ENCODE data around the gene AK9.
A peak's percentile ranks its signal among the peaks of the same experiment; 100 is the strongest.
"Not testable (repeated sequence)": the region's sequence is repeated elsewhere in the genome, so short reads cannot be mapped to it uniquely, and the experiment has no call there.

Gene AK9

DNA sequence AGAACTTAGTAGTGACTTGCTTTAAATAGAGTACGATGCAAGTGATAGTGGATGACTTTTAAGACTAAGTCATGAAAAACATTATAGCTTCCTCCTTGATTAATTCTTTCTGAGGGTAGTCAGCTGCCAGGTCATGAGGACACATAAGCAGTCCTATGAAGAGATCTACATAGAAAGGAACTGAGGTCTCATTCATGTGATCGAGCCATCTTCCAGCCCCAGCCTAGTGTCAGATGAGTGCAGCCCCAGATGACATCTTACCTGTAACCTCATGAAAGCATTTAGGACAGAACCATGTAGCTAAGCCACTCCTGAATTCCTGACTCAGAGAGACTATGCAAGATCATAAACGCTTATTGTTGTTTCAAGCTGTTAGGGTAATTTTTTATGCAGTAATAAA is 67.7 kb downstream of the AK9 start:
- DNase-seq = no peak

DNA sequence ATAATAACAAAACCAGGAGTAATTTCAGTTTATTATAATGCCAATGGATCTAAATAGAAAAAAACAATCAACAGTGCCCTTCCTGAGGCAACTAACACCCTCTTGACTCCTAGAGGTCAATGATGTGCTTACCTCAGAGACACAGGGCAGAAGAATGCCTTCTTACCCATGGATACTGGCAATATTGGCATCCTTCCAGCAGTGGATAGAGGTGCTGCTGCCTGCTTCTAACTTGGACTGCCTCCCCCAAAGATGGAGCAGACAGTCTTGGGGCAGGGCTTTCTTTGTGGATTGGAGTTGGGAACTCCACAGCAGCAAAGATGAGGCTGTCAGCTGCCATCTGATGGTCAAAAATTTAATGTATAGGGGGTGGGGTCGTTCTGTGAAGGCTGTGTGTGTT is 78.7 kb downstream of the AK9 start:
- DNase-seq = no peak

DNA sequence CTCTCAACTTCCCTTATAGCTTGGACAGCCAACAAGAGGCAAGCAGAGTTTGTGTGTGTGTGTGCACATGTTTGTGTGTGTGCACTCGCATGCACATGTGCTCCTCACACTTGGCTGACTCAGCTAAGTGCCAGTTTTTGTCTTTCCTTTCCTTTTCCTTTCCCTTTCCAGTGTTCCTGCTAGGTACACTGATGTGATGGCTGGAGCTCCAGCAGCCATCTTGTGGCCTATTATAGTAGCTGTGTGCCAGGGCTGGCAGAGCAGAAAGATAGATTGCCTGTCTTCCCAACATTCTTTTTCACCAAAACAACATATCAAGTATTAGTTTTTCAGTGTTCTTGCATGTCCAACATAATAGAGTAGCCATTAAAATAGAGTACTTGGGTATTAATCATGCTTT is 79.5 kb downstream of the AK9 start:
- DNase-seq = no peak

DNA sequence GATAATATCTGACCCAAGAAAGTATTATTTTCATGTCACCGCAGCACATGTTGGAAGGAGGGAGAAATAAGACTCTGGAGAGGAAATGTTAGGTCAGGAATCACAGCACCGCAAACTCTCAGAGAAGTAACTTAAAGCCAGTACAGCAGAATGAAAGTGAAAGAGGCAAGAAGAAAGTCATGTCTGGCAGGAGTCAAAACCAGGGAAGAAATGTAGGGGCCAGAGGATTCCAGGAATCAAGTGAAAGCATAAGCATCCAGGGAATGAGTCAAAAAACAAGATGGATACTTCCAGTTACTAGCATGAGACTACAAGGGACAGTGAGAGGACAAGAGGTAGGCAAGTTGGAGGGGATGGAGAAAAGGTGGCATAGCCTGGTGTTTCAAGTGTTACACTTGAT is 80.4 kb downstream of the AK9 start:
- peak; percentile 24 for DNase-seq

DNA sequence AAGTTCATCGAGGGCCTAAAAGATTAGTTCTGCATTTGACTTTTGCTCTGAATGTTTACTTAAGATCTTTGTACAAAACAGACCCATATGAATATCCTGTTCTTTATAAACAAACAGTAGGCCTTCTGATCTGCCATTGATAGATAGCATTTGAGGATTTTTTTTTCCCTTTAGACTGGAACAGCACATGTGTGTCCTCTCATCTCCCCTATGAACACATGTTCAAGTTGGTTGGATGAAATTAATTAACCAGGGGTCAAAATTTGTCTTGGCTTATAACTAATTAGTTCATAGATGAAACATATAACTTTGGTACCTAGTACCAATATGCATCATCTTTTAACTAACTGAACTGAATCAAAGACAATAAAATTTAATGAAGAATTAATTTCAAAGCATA is 81.3 kb downstream of the AK9 start:
- DNase-seq = no peak

DNA sequence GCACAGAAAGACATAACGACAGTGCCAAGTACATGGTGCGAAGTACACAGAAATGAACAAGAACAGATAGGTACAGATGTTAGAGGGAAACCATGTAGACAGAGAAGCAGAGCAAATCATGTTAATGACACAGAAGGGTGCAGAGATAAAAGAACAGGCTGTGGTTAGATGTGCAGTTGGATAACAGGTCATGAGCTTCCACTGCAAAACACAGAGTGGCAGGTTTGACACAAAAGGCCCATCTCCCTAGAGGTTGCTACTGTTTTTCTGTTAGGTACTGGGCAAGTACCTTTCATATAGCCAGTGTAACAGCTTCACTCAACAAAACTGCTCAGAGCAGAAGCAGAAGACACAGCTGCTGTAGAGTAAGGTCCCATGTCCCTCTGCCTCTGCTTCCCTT is 84.6 kb downstream of the AK9 start:
- no peak for DNase-seq

DNA sequence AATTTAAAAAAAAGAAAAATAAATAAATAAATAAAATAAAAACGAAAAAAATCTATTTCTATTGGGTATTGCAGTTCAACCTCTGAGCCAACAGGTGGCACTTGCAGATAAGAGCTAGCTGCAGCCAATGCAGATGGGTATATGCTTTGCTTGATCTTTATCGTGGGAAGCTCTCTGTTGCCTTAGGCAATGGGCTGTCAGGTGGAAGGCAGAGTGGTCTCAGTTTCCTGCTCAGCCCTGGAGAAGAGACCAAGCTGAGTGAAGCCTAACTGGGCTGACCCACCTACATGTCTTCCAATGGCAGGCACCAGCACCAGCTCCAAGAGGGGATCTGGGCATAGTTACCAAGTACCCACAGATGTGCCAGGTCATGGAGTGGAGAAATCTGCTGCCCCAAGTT is 95.0 kb downstream of the AK9 start:
- DNase-seq = peak; percentile 62

DNA sequence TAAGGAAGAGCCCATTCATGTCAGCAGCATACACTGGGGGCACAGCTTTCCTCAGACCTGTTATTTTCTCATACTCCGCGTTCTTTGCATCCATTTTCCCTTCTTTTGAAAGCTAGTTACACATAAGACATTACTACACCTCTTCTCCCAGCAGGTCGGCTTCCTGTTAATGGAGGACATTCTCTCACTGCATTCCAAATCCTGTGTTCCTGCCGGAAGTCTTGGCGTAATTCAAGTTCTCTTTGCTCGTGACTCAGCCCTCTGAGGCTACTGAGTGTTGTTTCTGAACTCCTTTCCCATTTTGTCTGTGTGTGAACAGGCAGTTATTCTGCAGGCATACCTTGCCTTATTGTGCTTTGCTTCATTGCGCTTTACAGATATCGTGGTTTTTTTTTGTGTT is 110.5 kb downstream of the AK9 start:
- no peak for DNase-seq

DNA sequence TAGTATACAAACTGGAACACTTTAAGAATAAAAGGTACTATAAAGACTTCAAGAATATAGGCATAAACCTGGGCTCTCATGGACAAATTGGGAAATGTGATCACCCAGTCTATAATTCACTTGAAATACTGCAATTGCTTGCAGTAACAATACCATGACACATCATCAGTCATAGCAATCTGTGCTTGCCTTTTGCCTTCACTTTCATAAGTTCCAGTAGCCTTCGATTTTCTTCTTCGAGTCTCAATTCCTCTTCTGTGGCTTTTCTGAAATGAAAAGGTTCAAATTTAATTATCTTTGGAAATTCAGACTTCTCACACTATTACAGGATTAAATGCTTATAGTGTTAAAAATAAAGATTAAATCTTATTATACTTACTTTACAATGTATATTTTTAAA is 111.6 kb downstream of the AK9 start:
- no peak for DNase-seq

DNA sequence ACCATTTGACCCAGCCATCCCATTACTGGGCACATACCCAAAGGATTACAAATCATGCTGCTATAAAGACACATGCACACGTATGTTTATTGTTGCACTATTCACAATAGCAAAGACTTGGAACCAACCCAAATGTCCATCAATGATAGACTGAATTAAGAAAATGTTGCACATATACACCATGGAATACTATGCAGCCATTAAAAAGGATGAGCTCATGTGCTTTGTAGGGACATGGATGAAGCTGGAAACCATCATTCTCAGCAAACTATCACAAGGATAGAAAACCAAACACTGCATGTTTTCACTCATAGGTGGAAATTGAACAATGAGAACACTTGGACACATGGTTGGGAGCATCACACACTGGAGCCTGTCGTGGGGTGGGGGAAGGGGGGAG is 121.1 kb downstream of the AK9 start:
- not testable (repeated sequence) for DNase-seq

DNA sequence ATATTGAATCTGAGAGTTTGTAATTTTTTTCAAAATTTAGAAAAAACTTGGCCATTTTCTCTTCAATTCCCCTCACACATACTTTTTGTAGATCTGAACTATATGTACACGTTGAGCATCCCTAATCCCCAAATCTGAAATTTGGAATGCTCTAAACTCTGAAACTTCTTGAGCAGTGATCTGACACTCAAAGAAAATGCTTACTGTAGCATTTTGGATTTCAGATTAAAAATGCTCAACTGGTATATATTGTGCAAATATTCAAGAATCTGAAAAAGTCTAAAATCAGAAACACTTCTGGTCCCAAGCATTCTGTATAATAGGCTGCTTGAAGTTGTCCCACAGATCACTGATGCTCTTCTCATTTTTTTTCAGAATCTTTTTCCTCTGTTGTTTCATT is 129.2 kb downstream of the AK9 start:
- DNase-seq = no peak

DNA sequence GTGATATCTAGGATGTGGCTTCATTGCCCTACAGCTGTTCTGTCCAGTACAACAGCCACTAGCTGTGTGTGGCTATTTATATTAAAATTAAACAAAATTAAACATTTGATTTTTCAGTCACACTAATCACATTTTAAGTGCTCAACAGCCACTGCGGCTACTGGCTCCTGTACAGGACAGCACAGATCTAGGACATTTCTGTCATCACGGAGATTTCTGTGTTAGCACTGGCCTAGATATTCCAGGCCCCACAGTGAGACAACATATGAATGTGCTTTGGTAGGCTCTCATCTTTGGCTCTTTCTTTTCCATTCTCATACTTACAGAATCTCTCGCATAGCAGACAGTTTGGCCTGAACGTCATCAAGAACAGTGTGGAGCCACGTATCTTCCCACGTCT is 159.6 kb downstream of the AK9 start:
- DNase-seq = no peak

DNA sequence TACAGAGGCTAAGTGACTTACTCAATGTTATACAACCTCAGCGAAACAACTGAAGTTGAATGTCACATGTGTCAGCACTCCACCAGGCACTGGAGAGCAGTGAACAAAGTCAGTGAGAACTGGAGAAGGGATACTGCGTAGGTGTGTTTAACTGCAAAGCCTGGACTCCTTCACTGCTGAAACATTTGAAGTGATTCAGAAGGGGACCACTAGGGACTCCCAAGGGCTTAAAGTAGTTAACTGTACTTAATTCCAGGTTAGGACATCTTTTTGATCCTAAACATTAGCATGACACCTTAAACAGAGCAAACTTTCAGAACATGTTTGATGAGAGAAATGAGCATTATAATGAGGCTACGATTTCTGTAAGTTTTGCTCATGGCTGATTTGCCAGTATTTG is 163.0 kb downstream of the AK9 start:
- peak; percentile 53 for DNase-seq

DNA sequence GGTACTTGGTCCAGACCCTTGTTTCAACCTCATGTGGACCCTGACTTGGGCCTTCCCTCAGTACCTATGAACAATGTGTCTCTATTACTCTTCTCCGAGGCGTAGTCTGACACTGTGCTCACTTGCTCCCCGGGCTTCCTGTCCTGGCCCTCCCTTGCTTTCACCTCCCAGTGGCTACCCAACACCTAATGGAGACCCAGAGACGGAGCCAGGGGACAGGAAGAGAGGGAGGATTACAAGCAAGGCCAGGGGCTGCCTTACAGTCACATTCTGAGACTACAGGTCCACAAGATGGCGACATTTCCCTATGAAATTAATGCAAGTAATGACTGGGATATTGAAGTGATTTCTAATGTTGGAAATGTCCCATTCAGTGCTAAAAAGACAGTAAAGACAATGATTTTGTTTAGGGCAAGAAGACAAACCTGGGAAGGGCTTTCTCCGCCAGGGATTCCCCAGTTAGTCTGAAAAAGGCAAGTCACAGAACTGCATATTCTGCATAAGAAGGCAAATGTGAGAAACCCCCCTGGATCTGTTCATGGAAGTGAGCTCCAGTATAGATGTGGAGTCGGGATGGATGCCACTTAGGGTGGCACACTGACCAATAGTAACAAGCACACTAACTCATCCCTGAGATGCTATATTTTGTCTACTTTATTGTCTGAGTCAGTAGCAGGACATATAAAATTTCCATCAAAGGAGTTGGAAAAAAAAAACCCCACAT is 163.9 kb downstream of the AK9 start:
- peak; percentile 89 for DNase-seq

DNA sequence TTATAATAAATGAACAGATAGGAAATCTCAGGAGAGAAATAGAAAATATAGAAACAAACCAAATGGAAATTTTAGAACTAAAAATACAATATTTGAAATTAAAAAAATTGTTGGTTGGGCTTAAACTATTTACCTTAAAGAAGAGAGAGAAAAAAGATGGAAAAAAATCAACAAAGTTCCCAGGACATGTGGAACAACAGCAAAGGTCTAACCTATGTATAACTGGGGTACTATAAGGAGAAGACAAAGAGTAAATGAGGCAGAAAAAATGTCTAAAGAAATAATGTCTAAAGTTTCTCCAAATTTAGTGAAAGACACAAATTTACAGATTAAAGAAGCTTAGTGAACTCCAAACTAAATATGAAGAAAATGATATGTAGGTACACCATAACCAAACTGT is 166.9 kb downstream of the AK9 start:
- DNase-seq = no peak

DNA sequence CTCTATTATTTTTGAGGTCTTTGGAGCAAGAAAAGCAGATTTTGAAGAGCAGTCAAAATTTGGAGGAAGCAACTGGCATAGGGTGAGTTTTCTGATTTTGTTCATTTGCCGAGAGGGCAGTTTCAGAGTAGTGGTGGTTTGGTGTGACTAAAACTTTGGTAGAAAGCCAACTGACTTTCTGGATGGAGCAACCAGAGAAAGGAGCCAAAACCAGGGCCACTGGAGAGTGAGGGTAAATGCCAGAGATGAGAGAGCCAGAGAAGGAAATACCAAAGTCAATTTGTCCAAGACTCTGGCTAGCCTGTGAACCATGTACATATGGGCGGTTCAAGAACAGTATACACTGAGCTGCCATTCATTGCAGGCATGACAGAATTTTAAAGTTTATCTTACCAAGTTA is 167.5 kb downstream of the AK9 start:
- no peak for DNase-seq

DNA sequence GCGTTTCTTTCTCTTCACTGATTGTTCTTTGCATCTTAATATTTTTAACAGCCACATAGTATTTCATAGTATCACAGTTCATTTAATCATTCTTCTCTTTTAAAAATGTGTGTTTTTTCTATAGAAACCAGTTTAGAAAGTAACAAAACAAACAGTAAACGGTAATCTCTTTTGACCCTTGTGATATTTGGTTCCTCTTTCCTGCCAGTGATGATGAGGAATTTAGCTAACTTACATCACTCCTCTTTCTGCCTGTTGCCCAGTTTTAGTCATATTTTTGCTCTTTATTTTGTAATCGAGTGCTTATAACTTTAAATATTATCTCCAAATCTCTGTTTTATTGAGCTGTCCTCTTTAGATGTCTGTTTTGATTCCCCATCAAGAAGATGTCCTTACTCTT is 169.9 kb downstream of the AK9 start:
- DNase-seq = peak; percentile 74

DNA sequence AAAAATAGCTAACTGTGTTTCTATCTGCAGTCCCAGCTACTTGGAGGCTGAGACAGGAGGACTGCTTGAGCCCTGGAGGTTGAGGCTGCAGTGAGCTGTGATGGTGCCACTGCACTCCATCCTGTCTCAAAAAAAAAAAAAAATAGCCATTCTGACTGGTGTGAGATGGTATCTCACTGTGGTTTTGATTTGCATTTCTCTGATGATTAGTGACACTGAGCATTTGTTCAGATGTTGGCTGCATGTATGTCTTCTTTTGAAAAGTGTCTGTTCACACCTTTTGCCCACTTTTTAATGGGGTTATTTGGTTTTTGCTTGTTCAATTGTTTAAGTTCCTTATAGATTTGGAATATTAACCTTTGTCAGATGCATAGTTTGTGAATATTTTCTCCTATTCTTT is 171.4 kb downstream of the AK9 start:
- DNase-seq = not testable (repeated sequence)

DNA sequence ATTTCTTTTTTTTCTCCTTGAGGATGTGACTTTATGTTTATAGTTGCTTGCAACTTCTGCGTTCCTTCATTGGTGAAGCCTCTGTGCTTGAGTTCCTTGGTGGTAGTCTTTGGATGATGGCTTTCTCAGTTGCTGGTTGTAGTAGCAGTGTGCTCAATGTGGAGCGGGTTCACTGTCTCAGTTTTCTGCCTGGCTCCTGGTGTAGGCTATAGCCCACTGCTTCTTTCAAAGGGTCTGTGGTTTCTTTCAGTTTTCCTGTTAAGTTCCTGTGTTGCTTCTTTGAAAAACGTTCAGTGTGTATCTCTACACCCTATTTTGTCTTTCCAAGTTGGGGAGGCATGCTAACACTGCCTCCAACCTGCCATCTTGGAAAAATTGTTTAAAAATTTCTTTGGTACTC is 174.1 kb downstream of the AK9 start:
- no peak for DNase-seq

DNA sequence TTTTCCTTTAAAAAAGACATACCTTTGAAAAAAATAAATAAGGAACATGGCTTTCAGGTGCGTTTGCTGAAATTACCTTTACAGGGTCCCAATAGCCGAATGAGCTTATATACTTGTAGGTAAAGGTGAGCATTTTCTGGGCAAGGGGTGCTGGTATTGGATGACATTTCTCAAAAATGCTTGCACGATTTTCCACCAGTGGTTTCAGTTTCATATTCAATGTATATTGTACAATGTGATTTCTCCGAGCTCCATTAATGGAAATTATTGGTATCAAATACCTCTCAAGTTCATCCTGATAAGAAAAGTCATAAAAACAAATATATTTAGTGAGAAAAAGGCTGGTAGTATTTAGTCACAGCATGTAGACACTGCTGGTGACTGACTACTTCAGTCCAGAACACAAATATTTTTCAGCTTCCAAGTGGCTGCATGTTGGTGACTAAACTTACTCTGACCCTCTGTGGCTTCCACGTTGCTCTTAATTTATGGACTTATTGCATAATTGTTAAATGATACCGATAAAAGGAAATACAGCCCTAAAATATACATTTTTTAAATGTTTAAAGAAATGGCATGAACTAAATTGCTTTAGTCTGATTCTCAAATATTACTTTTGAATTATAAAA is 175.1 kb downstream of the AK9 start:
- peak; percentile 82 for DNase-seq

DNA sequence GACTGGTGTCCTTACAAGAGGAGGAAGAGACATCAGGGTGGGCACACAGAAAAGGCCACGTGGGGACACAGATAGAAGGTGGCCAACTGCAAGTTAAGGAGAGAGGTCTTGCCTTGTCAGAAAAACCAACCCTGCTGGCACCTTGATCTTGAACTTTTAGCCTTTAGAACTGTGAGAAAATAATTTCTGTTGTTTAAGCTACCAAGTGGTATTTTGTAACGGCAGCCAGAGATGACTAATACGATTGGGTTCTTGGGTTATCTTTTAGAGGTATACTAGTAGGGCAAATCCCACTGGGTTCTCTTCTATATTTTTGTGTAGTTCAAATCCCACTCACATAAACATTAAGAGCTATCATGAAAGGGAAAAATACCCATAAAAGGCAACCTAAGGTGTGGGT is 176.1 kb downstream of the AK9 start:
- DNase-seq = no peak

DNA sequence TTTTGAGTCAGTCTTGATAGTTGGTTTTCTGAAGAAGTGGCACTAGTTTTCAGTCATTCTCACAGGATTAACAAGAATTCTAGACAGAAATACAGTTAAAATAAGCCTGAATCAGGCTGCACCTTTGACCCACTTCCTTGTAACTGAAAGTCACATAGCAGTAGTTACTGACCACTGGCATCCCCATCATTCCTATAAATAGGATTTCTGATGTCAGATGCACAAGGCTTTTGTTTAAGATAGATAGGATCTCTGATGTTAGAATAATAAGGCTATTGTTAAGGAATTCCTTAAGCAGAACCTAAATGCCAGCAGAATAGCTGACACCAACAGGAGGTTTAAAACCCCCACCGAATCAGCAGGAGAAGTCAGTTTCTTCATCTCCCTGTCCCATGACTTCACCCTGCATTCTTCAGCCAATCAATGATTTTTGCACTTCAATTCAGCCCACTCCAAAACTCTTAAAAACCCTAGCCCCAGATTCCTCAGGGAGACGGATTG is 177.4 kb downstream of the AK9 start:
- DNase-seq = no peak

DNA sequence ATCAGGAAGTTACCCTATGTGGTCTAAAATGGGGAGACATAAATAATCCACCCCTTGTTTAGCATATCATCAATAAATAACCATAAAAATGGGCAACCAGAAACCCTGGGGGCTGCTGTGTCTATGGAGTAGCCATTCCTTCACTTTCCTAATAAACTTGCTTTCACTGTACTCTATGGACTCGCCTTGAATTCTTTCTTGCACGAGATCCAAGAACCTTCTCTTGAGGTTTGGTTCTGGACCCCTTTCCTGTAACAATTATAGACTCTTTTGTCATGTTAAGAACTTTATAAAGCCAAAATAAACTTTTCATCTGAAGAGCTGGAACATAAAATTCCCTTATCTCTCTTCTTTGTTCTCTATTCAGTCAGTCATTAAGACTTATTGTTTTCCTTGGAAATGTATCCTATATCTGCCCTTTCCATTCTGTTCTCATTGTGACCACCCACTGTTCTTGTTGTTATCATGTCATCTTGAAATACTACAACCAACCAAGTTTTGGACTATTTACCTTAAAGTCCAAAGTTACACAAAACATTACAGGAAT is 178.7 kb downstream of the AK9 start:
- no peak for DNase-seq

DNA sequence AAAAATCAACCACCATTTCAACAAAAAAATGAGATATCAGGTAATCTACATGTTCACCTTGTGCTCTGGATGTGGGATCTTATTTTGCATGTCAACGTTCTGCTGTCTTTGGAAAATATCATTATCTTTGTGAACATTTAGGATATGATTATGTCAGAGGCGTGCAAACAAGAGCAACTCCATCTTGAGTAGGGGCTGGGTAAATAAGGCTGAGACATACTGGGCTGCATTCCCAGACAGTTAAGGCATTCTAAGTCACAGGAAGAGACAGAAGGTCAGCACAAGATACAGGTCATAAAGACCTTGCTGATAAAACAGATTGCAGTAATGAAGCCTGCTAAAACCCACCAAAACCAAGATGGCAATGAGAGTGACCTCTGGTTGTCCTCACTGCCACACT is 179.2 kb downstream of the AK9 start:
- DNase-seq = no peak

DNA sequence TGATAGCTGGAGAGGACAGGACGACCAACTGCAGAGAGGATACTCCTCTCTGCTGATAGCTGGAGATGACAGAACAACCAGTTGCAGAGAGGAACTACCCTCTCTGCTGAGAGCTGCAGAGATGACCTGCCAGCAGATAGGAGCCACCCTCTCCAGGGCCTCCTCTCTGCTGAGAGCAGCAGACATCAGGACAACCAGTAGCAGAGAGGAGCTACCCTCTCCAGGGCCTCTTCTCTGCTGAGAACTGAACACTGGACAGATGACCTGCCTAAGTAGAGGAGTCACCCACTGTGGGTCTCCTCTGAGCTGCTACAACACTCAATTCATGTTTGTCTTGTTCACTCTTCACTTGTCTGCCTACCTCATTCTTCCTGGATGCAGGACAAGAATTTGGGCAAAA is 180.6 kb downstream of the AK9 start:
- DNase-seq = peak; percentile 42

All from OCI-M1 (cell line).